H1 (cell line): ENCODE data around the gene KCNJ10. TPM values are rescaled to one million over a fixed set of nuclear protein-coding genes. Genes with fewer than 3 reads are reported as not detected.

Experiments used
- CTCF ChIA-PET: fragments of 300-600 bp; sonication (Branson Sonifier 250); formaldehyde crosslinking; loops from one replicate; lab custom pipeline; 2021; ENCODE audit not compliant: partially characterized antibody; lab: Charles Lee
- POLR2A ChIA-PET: fragments of 300-600 bp; sonication (Branson Sonifier 250); formaldehyde crosslinking; loops from one replicate; lab custom pipeline; 2021; ENCODE audit warnings: inconsistent platforms; ENCODE audit not compliant: partially characterized antibody; lab: Charles Lee
- DNase-seq, 2 experiments: peaks; one replicate each; pipeline versions ENCODE4 v3.0.0 to v3.0.0-alpha.2; 2010 to 2022; ENCODE audit warnings: low spot score in 2 of 2, low read depth in 1 of 2, mixed read lengths in 1 of 2
- FAIRE-seq: peaks from 2 replicates; lab custom pipeline; 2011; peaks lifted over from hg19 to GRCh38; lab: Jason Lieb, UNC
- H2AFZ ChIP-seq: 2 replicates; pipeline ENCODE4 v1.8.1; 2012; ENCODE audit warnings: low read length, inconsistent platforms
- H2AK5ac ChIP-seq: 2 replicates; pipeline ENCODE4 v1.6.1; 2013; ENCODE audit warnings: low read depth, low read length
- H2BK120ac ChIP-seq: replicated peaks from 2 replicates; pipeline ENCODE3; 2013; ENCODE audit warnings: low read depth, low read length, inconsistent platforms
- H2BK12ac ChIP-seq: 2 replicates; pipeline ENCODE4 v1.6.1; 2013; ENCODE audit warnings: low read depth, low read length
- H2BK15ac ChIP-seq: 2 replicates; pipeline ENCODE4 v1.6.1; 2013; ENCODE audit warnings: low read length
- H2BK20ac ChIP-seq: 2 replicates; pipeline ENCODE4 v1.6.1; 2013; ENCODE audit warnings: low read length
- H2BK5ac ChIP-seq: 2 replicates; pipeline ENCODE4 v1.6.1; 2013; ENCODE audit warnings: low read depth, low read length
- H3K14ac ChIP-seq: 2 replicates; pipeline ENCODE4 v1.6.1; 2013; ENCODE audit warnings: inconsistent platforms; ENCODE audit not compliant: insufficient read length
- H3K18ac ChIP-seq: 2 replicates; pipeline ENCODE4 v1.6.1; 2013; ENCODE audit warnings: low read length; ENCODE audit errors: extremely low read depth
- H3K23ac ChIP-seq: 2 replicates; pipeline ENCODE4 v1.6.1; 2013; ENCODE audit warnings: inconsistent platforms; ENCODE audit not compliant: insufficient read length
- H3K23me2 ChIP-seq: 2 replicates; pipeline ENCODE4 v1.6.1; 2013; ENCODE audit warnings: low read depth, low read length
- H3K27ac ChIP-seq: 2 replicates; pipeline ENCODE4 v1.6.1; 2011; ENCODE audit warnings: low read depth, low read length, inconsistent platforms
- H3K27me3 ChIP-seq, 4 experiments: replicated peaks in 1 of 4; 1 replicate in 1 of 4; 2 replicates in 3 of 4; pipeline versions ENCODE4 v1.6.1 to v1.8.1; 2011 to 2013; ENCODE audit warnings: low read length in 3 of 4, mild to moderate bottlenecking in 3 of 4, inconsistent platforms in 2 of 4, mixed read lengths in 2 of 4, moderate library complexity in 1 of 4; ENCODE audit not compliant: control insufficient read depth in 3 of 4, insufficient read depth in 3 of 4; ENCODE audit errors: extremely low read depth in 1 of 4
- H3K36me3 ChIP-seq, 4 experiments: 2 replicates each; pipeline versions ENCODE4 v1.6.1 to v1.8.1; 2011 to 2013; ENCODE audit warnings: mild to moderate bottlenecking in 4 of 4, low read length in 3 of 4, moderate library complexity in 2 of 4, control low read depth in 1 of 4, inconsistent platforms in 1 of 4; ENCODE audit not compliant: insufficient read depth in 4 of 4, control insufficient read depth in 2 of 4
- H3K4ac ChIP-seq: replicated peaks from 2 replicates; pipeline ENCODE3; 2013; ENCODE audit warnings: low read length, low read depth, mixed read lengths, inconsistent platforms; ENCODE audit not compliant: insufficient read length
- H3K4me1 ChIP-seq, 4 experiments: replicated peaks in 1 of 4; 1 replicate in 1 of 4; 2 replicates in 3 of 4; pipeline versions ENCODE4 v1.6.1 to v1.8.1; 2011 to 2013; ENCODE audit warnings: low read length in 3 of 4, inconsistent platforms in 2 of 4, mixed read lengths in 1 of 4; ENCODE audit not compliant: insufficient read depth in 4 of 4, control insufficient read depth in 3 of 4
- H3K4me2 ChIP-seq, 2 experiments: 2 replicates each; pipeline versions ENCODE4 v1.6.1 to v1.8.1; 2011 to 2013; ENCODE audit warnings: low read depth in 2 of 2, low read length in 2 of 2, control low read depth in 1 of 2, inconsistent platforms in 1 of 2, mild to moderate bottlenecking in 1 of 2; ENCODE audit not compliant: insufficient read depth in 1 of 2
- H3K4me3 ChIP-seq, 4 experiments: fragments of 200-600, 300-600 bp in 1 of 4; sonication (generic), shearing (Covaris generic), sonication (Bioruptor Twin) in 1 of 4; 2 replicates each; pipeline versions ENCODE4 v1.5.1 to v1.8.1; 2011 to 2016; ENCODE audit warnings: low read length in 4 of 4, low read depth in 3 of 4, control low read depth in 2 of 4, inconsistent platforms in 2 of 4, mild to moderate bottlenecking in 2 of 4, mixed read lengths in 1 of 4, moderate library complexity in 1 of 4; ENCODE audit not compliant: insufficient read depth in 2 of 4; ENCODE audit errors: extremely low read depth in 1 of 4
- H3K56ac ChIP-seq: replicated peaks from 2 replicates; pipeline ENCODE3; 2013; ENCODE audit warnings: low read depth, mild to moderate bottlenecking, mixed read lengths, low read length, inconsistent platforms; ENCODE audit not compliant: insufficient read length
- H3K79me1 ChIP-seq: 2 replicates; pipeline ENCODE4 v1.6.1; 2013; ENCODE audit warnings: low read depth, low read length, control low read depth
- H3K79me2 ChIP-seq, 2 experiments: 2 replicates each; pipeline versions ENCODE4 v1.6.1 to v1.8.1; 2012 to 2013; ENCODE audit warnings: low read length in 2 of 2, mild to moderate bottlenecking in 2 of 2, inconsistent platforms in 1 of 2; ENCODE audit not compliant: insufficient read depth in 2 of 2, control insufficient read depth in 1 of 2
- H3K9ac ChIP-seq, 4 experiments: replicated peaks in 1 of 4; 1 replicate in 1 of 4; 2 replicates in 3 of 4; pipeline versions ENCODE4 v1.6.1 to v1.8.1; 2011 to 2013; ENCODE audit warnings: low read depth in 3 of 4, low read length in 3 of 4, control low read depth in 2 of 4, mild to moderate bottlenecking in 2 of 4, moderate library complexity in 2 of 4, inconsistent platforms in 1 of 4; ENCODE audit errors: extremely low read depth in 1 of 4
- H3K9me3 ChIP-seq, 2 experiments: 2 replicates each; pipeline versions ENCODE4 v1.6.1 to v1.8.1; 2012 to 2013; ENCODE audit warnings: mild to moderate bottlenecking in 2 of 2, moderate library complexity in 2 of 2, control low read depth in 1 of 2, inconsistent platforms in 1 of 2, low read depth in 1 of 2, low read length in 1 of 2, mixed read lengths in 1 of 2; ENCODE audit not compliant: insufficient read depth in 2 of 2
- H4K20me1 ChIP-seq, 2 experiments: replicated peaks in 1 of 2; 2 replicates each; pipeline versions ENCODE3 to v1.8.1; 2011 to 2013; ENCODE audit warnings: inconsistent platforms in 2 of 2, low read length in 2 of 2, mild to moderate bottlenecking in 1 of 2; ENCODE audit not compliant: insufficient read depth in 2 of 2, control insufficient read depth in 1 of 2
- H4K5ac ChIP-seq: 2 replicates; pipeline ENCODE4 v1.6.1; 2013; ENCODE audit warnings: low read length, low read depth, mixed read lengths, inconsistent platforms; ENCODE audit not compliant: insufficient read length
- H4K8ac ChIP-seq: 2 replicates; pipeline ENCODE4 v1.8.0; 2013; ENCODE audit warnings: mild to moderate bottlenecking, moderate library complexity, low read length, inconsistent platforms; ENCODE audit not compliant: insufficient read depth; ENCODE audit errors: extremely low read depth
- H4K91ac ChIP-seq: replicated peaks from 2 replicates; pipeline ENCODE3; 2013; ENCODE audit warnings: low read length, mixed read lengths, inconsistent platforms; ENCODE audit not compliant: insufficient read length
- CHD1 ChIP-seq: IDR thresholded peaks from 2 replicates; pipeline ENCODE4 v1.6.1; 2012; ENCODE audit warnings: low read depth, low read length, improper control_type of control experiment
- GTF2F1 ChIP-seq: IDR thresholded peaks from 2 replicates; pipeline ENCODE4 v1.6.1; 2012; ENCODE audit warnings: low read depth, low read length, improper control_type of control experiment, borderline replicate concordance
- RFX5 ChIP-seq: IDR thresholded peaks from 2 replicates; pipeline ENCODE4 v1.6.1; 2011; ENCODE audit warnings: low read depth, low read length, improper control_type of control experiment, borderline replicate concordance
- SIRT6 ChIP-seq: IDR thresholded peaks from one replicate; pipeline ENCODE4 v1.7.1; 2012; ENCODE audit warnings: low read length, inconsistent platforms
- SRF ChIP-seq: IDR thresholded peaks from 2 replicates; pipeline ENCODE4 v1.6.1; 2011; ENCODE audit warnings: mild to moderate bottlenecking, low read depth, low read length, moderate library complexity
- TBP ChIP-seq: IDR thresholded peaks from 2 replicates; pipeline ENCODE4 v1.6.1; 2011; ENCODE audit warnings: low read depth, low read length, improper control_type of control experiment
- WGBS, 2 experiments: shearing (Covaris generic) in 1 of 2; methylation state at CpG; one replicate each; pipeline versions ENCODE4 v1.1.6 to v1.1.7; 2013 to 2015; ENCODE audit warnings: low lambda C conversion rate in 2 of 2, mixed read lengths in 2 of 2, inconsistent platforms in 1 of 2, low coverage in 1 of 2, missing lambda C conversion rate in 1 of 2; ENCODE audit not compliant: insufficient replicate concordance in 2 of 2, insufficient coverage in 1 of 2, insufficient read length in 1 of 2; ENCODE audit errors: extremely low coverage in 1 of 2, missing lambda C conversion rate in 1 of 2; 5-methylcytosine and 5-hydroxymethylcytosine counted together
- polyA plus RNA-seq, 7 experiments: library from polyadenylated mRNA; depleted of rRNA in 3 of 7; stranded (reverse) in 5 of 7; unstranded in 2 of 7; fragments of >200 nt in 5 of 7; fragments of 200-250 nt in 2 of 7; gene quantifications; 1 replicate in 5 of 7; 2 replicates in 1 of 7; 4 replicates in 1 of 7; pipeline versions ENCODE4 v1.2.1 to v1.2.3, GENCODE V29; 2011 to 2013; ENCODE audit warnings: missing spikeins in 2 of 7, mixed read lengths in 2 of 7
- total RNA-seq: library from RNA; stranded (reverse); fragmentation: NEBNext Ultra II Directional; extraction: Animal tissue kit (Norgen Biotek cat#: 25700); gene quantifications from 2 replicates; pipeline ENCODE4 v1.2.1, GENCODE V29; 2021

KCNJ10 gene
- total and polyA plus RNA-seq, 2 of the 8 experiments (the other 6 are each of a cell fraction or from before 2014, with no cell fraction given) = 1.7 to 2.4 TPM

DNA sequence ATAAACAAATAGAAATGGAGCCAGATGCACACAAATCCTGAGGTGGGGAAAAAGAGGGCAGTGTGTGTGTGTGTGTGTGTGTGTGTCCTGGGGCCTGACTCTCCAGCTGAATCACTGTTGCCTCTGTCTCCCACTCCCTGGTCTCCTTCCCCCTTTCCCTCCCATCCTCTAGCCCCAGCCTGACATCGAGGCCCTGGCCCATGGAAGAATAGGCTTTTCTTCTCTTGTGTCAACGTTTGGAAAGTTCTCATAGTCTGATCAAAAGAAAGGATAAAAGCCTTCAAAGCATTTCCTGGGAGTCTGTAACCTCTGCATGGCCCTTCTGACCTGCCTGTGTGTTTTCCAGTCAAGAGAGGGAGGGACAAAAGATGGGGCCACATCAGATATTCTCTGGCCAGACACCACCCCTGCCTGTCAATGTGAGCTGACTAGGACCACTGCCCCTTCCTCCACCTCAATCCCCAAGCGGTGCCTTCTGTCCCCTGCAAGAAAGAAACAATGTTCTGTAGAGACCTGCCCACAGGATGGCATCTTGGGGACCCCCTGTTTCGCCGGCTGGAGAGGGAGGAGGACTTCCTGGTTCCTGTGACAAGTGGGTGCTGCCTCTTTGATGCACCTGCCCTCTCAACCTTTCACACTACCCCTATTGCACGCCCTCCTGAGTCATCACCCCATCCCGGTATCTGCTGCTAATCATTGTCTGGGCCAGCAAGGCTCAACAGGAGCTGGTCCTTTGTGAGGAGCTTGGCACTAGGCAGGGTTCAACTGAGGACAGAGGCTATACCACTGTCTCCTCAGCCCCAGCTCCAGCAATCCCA is 16.2 kb downstream of the KCNJ10 start:
- Histone ChIP-seq H3K79me2 (no peaks in the 10 kb centered on the region), H2BK5ac (no peak overlapping the region), H3K27ac (no peak overlapping the region)

More for the DNA sequence above, 16.2 kb downstream of the KCNJ10 start:
- Histone ChIP-seq H4K5ac (no peak overlapping the region), H3K4ac (no peak overlapping the region), H3K14ac (no peak overlapping the region), H3K23ac (no peak overlapping the region), H2BK15ac (no peak overlapping the region), H2AFZ (no peak overlapping the region), H3K4me2 (no peak overlapping the region), H2BK20ac (no peak overlapping the region), H3K4me1 (peaks cover 0 to 5% (median 3%) of the 10 kb centered on the region in 4 experiments; a peak in 3 of 7 replicates), H3K9ac (no peak overlapping the region), H2BK12ac (no peak overlapping the region), H2AK5ac (no peak overlapping the region), H4K8ac (no peak overlapping the region), H3K56ac (no peak overlapping the region), H3K27me3 (peaks cover 0 to 3% (median under 1%) of the 10 kb centered on the region in 4 experiments; a peak in 3 of 7 replicates), H3K9me3 (no peaks in the 10 kb centered on the region), H3K4me3 (no peak overlapping the region), H4K91ac (no peak overlapping the region), H3K36me3 (no peaks in the 10 kb centered on the region), H3K79me1 (no peaks in the 10 kb centered on the region), H2BK120ac (no peak overlapping the region), H3K18ac (no peak overlapping the region), H4K20me1 (no peaks in the 10 kb centered on the region), H3K23me2 (no peaks in the 10 kb centered on the region)
- ChIA-PET POLR2A (interaction anchor here (1.1 to 1.7 kb wide), 2 partner anchors 10 to 28 kb away, joined by 3 to 6 read pairs; no protein-coding TSS in a partner anchor), CTCF (interaction anchor here (1.2 to 50.1 kb wide), 5 partner anchors 4 to 238 kb away, joined by 3 to 1874 read pairs (median 4); partner anchors contain the start of genes CASQ1, IGSF8, KCNJ10 and KCNJ9)
- no peak for TF ChIP-seq RFX5
- TF ChIP-seq TBP = no peak
- no peak for TF ChIP-seq SRF
- TF ChIP-seq CHD1 = no peak
- no peak for TF ChIP-seq GTF2F1
- no peak for TF ChIP-seq SIRT6
- FAIRE-seq (no peak), DNase-seq (no peak)
- 83% methylated on average over 7 of the region's 7 CpGs; no CpG with 5 or more reads in 1 of the 2 experiments for WGBS, 2 experiments
